H9 (cell line): ENCODE data around the gene CABCOCO1. TPM values are rescaled to one million over a fixed set of nuclear protein-coding genes. Genes with fewer than 3 reads are reported as not detected.

Experiments
- DNase-seq: peaks from one replicate; pipeline ENCODE4 v3.0.0-alpha.2; 2017
- H2AFZ ChIP-seq: one replicate; pipeline ENCODE4 v1.6.1; 2013; ENCODE audit warnings: mild to moderate bottlenecking, low read length, control low read depth, moderate library complexity
- H2AK5ac ChIP-seq: 2 replicates; pipeline ENCODE4 v1.6.1; 2013; ENCODE audit warnings: low read length, control low read depth, mixed read lengths; ENCODE audit not compliant: insufficient read length
- H2BK120ac ChIP-seq: one replicate; pipeline ENCODE4 v1.6.1; 2013; ENCODE audit warnings: low read depth, mild to moderate bottlenecking, low read length, control low read depth, inconsistent platforms; ENCODE audit not compliant: poor library complexity, severe bottlenecking
- H2BK12ac ChIP-seq: 2 replicates; pipeline ENCODE4 v1.6.1; 2013; ENCODE audit warnings: low read length, control low read depth, mixed read lengths, low read depth; ENCODE audit not compliant: insufficient read length
- H2BK15ac ChIP-seq: 2 replicates; pipeline ENCODE4 v1.6.1; 2013; ENCODE audit warnings: low read depth, low read length, control low read depth
- H2BK20ac ChIP-seq: one replicate; pipeline ENCODE4 v1.6.1; 2013; ENCODE audit warnings: low read depth, mild to moderate bottlenecking, low read length, control low read depth, inconsistent platforms; ENCODE audit not compliant: poor library complexity, severe bottlenecking
- H2BK5ac ChIP-seq: 2 replicates; pipeline ENCODE4 v1.6.1; 2013; ENCODE audit warnings: low read length, control low read depth, mixed read lengths; ENCODE audit not compliant: insufficient read length
- H3K14ac ChIP-seq: 2 replicates; pipeline ENCODE4 v1.6.1; 2013; ENCODE audit warnings: low read length, control low read depth; ENCODE audit not compliant: insufficient read depth
- H3K18ac ChIP-seq: 2 replicates; pipeline ENCODE4 v1.6.1; 2013; ENCODE audit warnings: low read depth, mild to moderate bottlenecking, mixed read lengths, low read length, control low read depth; ENCODE audit not compliant: insufficient read length
- H3K23ac ChIP-seq: 2 replicates; pipeline ENCODE4 v1.6.1; 2013; ENCODE audit warnings: low read length, control low read depth, mixed read lengths, low read depth; ENCODE audit not compliant: insufficient read length
- H3K23me2 ChIP-seq: 2 replicates; pipeline ENCODE4 v1.6.1; 2013; ENCODE audit warnings: low read depth, mild to moderate bottlenecking, mixed read lengths, low read length, control low read depth; ENCODE audit not compliant: insufficient read length, poor library complexity, severe bottlenecking
- H3K27ac ChIP-seq: 2 replicates; pipeline ENCODE4 v1.5.1; 2013; ENCODE audit warnings: low read length, control low read depth, mixed read lengths, low read depth; ENCODE audit not compliant: insufficient read length
- H3K27me3 ChIP-seq: 2 replicates; pipeline ENCODE4 v1.6.1; 2013; ENCODE audit warnings: low read length, control low read depth, inconsistent platforms; ENCODE audit not compliant: insufficient read depth
- H3K4ac ChIP-seq: 2 replicates; pipeline ENCODE4 v1.6.1; 2013; ENCODE audit warnings: low read depth, mild to moderate bottlenecking, control low read depth, inconsistent platforms, low read length, moderate library complexity
- H3K4me1 ChIP-seq: 2 replicates; pipeline ENCODE4 v1.6.1; 2013; ENCODE audit warnings: low read length, control low read depth, inconsistent platforms; ENCODE audit not compliant: insufficient read depth
- H3K4me2 ChIP-seq: 2 replicates; pipeline ENCODE4 v1.6.1; 2013; ENCODE audit warnings: low read length, control low read depth, mixed read lengths; ENCODE audit not compliant: insufficient read length, insufficient read depth
- H3K56ac ChIP-seq: 2 replicates; pipeline ENCODE4 v1.6.1; 2013; ENCODE audit warnings: low read depth, mild to moderate bottlenecking, mixed read lengths, low read length, control low read depth; ENCODE audit not compliant: insufficient read length
- H3K79me1 ChIP-seq: 2 replicates; pipeline ENCODE4 v1.6.1; 2013; ENCODE audit warnings: low read depth, mild to moderate bottlenecking, moderate library complexity, low read length, control low read depth, inconsistent platforms; ENCODE audit not compliant: insufficient read depth, poor library complexity, severe bottlenecking
- H3K79me2 ChIP-seq: 2 replicates; pipeline ENCODE4 v1.6.1; 2013; ENCODE audit warnings: low read length, control low read depth, inconsistent platforms; ENCODE audit not compliant: insufficient read depth
- H3K9ac ChIP-seq: 2 replicates; pipeline ENCODE4 v1.6.1; 2013; ENCODE audit warnings: low read length, control low read depth, mixed read lengths; ENCODE audit not compliant: insufficient read length; ENCODE audit errors: extremely low read depth
- H3K9me3 ChIP-seq: one replicate; pipeline ENCODE4 v1.6.1; 2013; ENCODE audit warnings: low read depth, low read length, inconsistent platforms; ENCODE audit not compliant: control insufficient read depth
- H3T11ph ChIP-seq: one replicate; pipeline ENCODE4 v1.6.1; 2013; ENCODE audit warnings: mild to moderate bottlenecking, low read length, control low read depth, inconsistent platforms
- H4K20me1 ChIP-seq: one replicate; pipeline ENCODE4 v1.6.1; 2013; ENCODE audit not compliant: control insufficient read depth, insufficient read length, insufficient read depth
- H4K5ac ChIP-seq: 2 replicates; pipeline ENCODE4 v1.6.1; 2013; ENCODE audit warnings: low read depth, mild to moderate bottlenecking, mixed read lengths, low read length, control low read depth; ENCODE audit not compliant: insufficient read length
- H4K8ac ChIP-seq: replicated peaks from 2 replicates; pipeline ENCODE4 v1.6.1; 2013; ENCODE audit warnings: low read length, control low read depth, mixed read lengths, low read depth; ENCODE audit not compliant: insufficient read length
- H4K91ac ChIP-seq: 2 replicates; pipeline ENCODE4 v1.6.1; 2013; ENCODE audit warnings: low read depth, mild to moderate bottlenecking, moderate library complexity, mixed read lengths, low read length, control low read depth; ENCODE audit not compliant: insufficient read length
- H3K27ac Mint-ChIP-seq, 3 experiments: 2 replicates in 2 of 3; 3 replicates in 1 of 3; pipeline ENCODE4 v1.8.0; 2020 to 2021; ENCODE audit warnings: mixed read lengths in 3 of 3, mild to moderate bottlenecking in 1 of 3, moderate library complexity in 1 of 3
- H3K27me3 Mint-ChIP-seq: 2 replicates; pipeline ENCODE4 v1.8.0; 2021; ENCODE audit warnings: low read depth, mild to moderate bottlenecking, moderate library complexity, mixed read lengths
- H3K36me3 Mint-ChIP-seq, 3 experiments: 2 replicates in 2 of 3; 3 replicates in 1 of 3; pipeline ENCODE4 v1.8.0; 2020 to 2021; ENCODE audit warnings: low read depth in 3 of 3, mixed read lengths in 3 of 3; ENCODE audit not compliant: insufficient read depth in 1 of 3
- H3K4me1 Mint-ChIP-seq, 2 experiments: 2 replicates each; pipeline ENCODE4 v1.8.0; 2020; ENCODE audit warnings: mixed read lengths in 2 of 2
- H3K4me3 Mint-ChIP-seq, 2 experiments: 2 replicates in 1 of 2; 3 replicates in 1 of 2; pipeline ENCODE4 v1.8.0; 2020 to 2021; ENCODE audit warnings: mild to moderate bottlenecking in 2 of 2, mixed read lengths in 2 of 2, moderate library complexity in 1 of 2
- H3K9me3 Mint-ChIP-seq, 2 experiments: 2 replicates in 1 of 2; 3 replicates in 1 of 2; pipeline ENCODE4 v1.8.0; 2020; ENCODE audit warnings: mild to moderate bottlenecking in 2 of 2, mixed read lengths in 2 of 2, moderate library complexity in 1 of 2
- WGBS: extraction: QIAGEN DNeasy Blood & Tissue Kit; methylation state at CpG from one replicate; pipeline ENCODE4 v1.1.7; 2013; ENCODE audit warnings: missing lambda C conversion rate, low lambda C conversion rate, mixed read lengths; ENCODE audit not compliant: insufficient read length; ENCODE audit errors: extremely low coverage; 5-methylcytosine and 5-hydroxymethylcytosine counted together
- total RNA-seq: library from RNA; stranded (reverse); gene quantifications from 2 replicates; pipeline ENCODE4 v1.2.1, GENCODE V29; 2021
- TF ChIP-seq, protein P1 (sequence below): fragments of 200-600 bp; sonication (generic); conservative IDR thresholded peaks from 3 replicates; pipeline ENCODE4 v1.8.0; 2021; ENCODE audit warnings: antibody characterized with exemption, mild to moderate bottlenecking

Gene CABCOCO1
- total RNA-seq, 1 experiment from 2014 or later = not detected

DNA sequence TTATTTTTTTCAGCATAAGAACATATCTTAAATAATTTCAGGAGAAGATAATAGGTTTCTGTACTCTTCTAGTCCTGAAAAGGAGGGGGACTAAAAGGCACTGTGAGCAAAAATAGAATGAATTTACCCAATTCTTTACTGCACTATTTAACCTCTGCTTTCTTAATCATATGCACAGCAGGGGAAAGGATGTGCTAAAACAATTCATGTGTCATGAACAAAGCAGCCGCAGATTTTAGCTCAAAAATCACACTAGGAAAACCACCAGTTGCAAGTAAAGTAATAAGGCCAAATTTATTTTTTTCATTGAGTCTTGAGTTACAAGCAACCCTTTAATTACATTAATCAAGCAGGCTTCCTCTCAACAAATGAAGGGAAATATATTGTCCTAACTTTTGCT is 80.1 kb downstream of the CABCOCO1 start:
- no peaks in the 10 kb centered on the region for H3K23me2 ChIP-seq
- no peak overlapping the region for H3K18ac ChIP-seq
- H2BK12ac ChIP-seq = no peak overlapping the region
- Mint-ChIP-seq H3K27ac (no peak overlapping the region), H3K4me3 (no peak overlapping the region), H3K4me1 (no peaks in the 10 kb centered on the region; a peak in 1 of 4 replicates), H3K9me3 (no peaks in the 10 kb centered on the region; a peak in 1 of 5 replicates), H3K36me3 (no peaks in the 10 kb centered on the region; a peak in 1 of 7 replicates), H3K27me3 (no peaks in the 10 kb centered on the region)
- no peaks in the 10 kb centered on the region for H4K20me1 ChIP-seq
- no peaks in the 10 kb centered on the region for H3K79me1 ChIP-seq
- H2BK15ac ChIP-seq = no peak overlapping the region
- no peak overlapping the region for H2BK5ac ChIP-seq
- H2BK120ac ChIP-seq = no peak overlapping the region
- no CpG with 5 or more reads among the region's 1 CpG for WGBS
- no peak overlapping the region for H3K23ac ChIP-seq
- H3K79me2 ChIP-seq = no peaks in the 10 kb centered on the region
- H3K4me1 ChIP-seq = no peaks in the 10 kb centered on the region
- no peaks in the 10 kb centered on the region for H3K9me3 ChIP-seq
- H3K4ac ChIP-seq = no peak overlapping the region
- H2AFZ ChIP-seq = no peak overlapping the region
- H3K27ac ChIP-seq = no peak overlapping the region
- no peak overlapping the region for H4K5ac ChIP-seq
- no peak overlapping the region for H2BK20ac ChIP-seq
- H3K14ac ChIP-seq = no peak overlapping the region
- no peak overlapping the region for H2AK5ac ChIP-seq
- H4K91ac ChIP-seq = no peak overlapping the region
- no peak overlapping the region for H3K9ac ChIP-seq
- no peak overlapping the region for H4K8ac ChIP-seq
- TF ChIP-seq, protein P1, sequence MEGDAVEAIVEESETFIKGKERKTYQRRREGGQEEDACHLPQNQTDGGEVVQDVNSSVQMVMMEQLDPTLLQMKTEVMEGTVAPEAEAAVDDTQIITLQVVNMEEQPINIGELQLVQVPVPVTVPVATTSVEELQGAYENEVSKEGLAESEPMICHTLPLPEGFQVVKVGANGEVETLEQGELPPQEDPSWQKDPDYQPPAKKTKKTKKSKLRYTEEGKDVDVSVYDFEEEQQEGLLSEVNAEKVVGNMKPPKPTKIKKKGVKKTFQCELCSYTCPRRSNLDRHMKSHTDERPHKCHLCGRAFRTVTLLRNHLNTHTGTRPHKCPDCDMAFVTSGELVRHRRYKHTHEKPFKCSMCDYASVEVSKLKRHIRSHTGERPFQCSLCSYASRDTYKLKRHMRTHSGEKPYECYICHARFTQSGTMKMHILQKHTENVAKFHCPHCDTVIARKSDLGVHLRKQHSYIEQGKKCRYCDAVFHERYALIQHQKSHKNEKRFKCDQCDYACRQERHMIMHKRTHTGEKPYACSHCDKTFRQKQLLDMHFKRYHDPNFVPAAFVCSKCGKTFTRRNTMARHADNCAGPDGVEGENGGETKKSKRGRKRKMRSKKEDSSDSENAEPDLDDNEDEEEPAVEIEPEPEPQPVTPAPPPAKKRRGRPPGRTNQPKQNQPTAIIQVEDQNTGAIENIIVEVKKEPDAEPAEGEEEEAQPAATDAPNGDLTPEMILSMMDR = no peak
- H3K27me3 ChIP-seq = no peaks in the 10 kb centered on the region
- H3K56ac ChIP-seq = no peak overlapping the region
- no peak overlapping the region for H3K4me2 ChIP-seq
- DNase-seq = no peak
- H3T11ph ChIP-seq = no peak overlapping the region
